NK-92 treated with Interleukin-12 subunit alpha and Interleukin-12 subunit beta, amount 100 ng/mL, for 24 hours (cell line): ENCODE results near the gene SMARCD2.

Source experiments
- DNase-seq: peaks from one replicate; lab custom pipeline; 2025; lab: John Stamatoyannopoulos, UW

The SMARCD2 gene

GRCh38 chr17:63832014-63832413 is 10.5 kb downstream of the SMARCD2 start:
- DNase-seq: no peak

GRCh38 chr17:63831505-63831904 is 11.0 kb downstream of the SMARCD2 start:
- DNase-seq: no peak

- DNase-seq: no peak
These were observed 11.5 kb downstream of the SMARCD2 start for GRCh38 chr17:63830904-63831491.

DNA sequence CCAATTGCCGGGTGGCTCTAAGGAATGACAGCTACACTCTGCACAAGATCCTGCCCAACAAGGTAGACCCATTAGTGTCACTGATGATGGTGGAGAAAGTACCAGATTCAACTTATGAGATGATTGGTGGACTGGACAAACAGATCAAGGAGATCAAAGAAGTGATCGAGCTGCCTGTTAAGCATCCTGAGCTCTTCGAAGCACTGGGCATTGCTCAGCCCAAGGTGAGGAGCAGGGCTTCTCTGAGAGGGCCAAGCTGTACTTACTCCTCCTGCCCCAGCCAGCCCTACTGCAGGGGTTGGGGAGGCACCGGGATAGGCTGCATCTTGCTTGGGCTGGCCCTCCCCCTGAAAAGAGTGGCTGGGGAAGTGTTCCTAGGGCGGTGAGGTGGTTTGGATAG is 12.2 kb downstream of the SMARCD2 start:
- no peak for DNase-seq

- no peak for DNase-seq
These were observed 13.5 kb downstream of the SMARCD2 start for GRCh38 chr17:63828936-63829335.

- no peak for DNase-seq
These were observed 14.7 kb downstream of the SMARCD2 start for GRCh38 chr17:63827801-63828221.

- DNase-seq: peak; percentile 93
These were observed 15.3 kb downstream of the SMARCD2 start, which contains the start of the genes FTSJ3 and PSMC5 for GRCh38 chr17:63827002-63827800. FTSJ3 (minus strand) TSS chr17:63827663; CDS start chr17:63826902, 761 bp downstream. PSMC5 (plus strand) TSS chr17:63827431; CDS start chr17:63827491, 60 bp downstream.

DNA sequence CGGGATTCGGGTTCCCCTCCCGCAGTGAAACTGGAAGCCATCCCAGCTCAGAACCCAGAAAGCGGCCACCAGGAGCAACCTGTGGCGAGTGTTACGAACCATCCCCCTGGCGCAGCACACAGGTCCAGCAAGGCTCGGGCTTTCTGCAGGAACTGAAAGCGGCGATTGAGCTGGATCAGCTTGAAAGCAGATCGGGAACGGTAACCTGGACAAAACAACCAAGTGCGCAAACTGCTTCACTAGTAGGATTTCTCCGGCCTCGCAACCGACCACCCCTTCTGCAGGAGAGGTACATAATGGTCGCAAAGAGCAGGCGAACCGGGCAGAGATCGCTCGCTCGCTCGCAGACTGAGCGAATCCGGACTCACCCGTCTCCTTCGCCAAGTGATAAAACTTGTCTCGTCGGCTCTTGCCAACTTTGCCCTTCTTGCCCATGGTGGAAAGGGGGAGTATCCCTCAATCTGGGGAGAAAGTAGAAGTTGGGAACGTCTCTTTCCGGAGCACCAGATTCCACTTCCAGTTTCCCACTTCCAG is 15.9 kb downstream of the SMARCD2 start:
- DNase-seq: no peak

DNA sequence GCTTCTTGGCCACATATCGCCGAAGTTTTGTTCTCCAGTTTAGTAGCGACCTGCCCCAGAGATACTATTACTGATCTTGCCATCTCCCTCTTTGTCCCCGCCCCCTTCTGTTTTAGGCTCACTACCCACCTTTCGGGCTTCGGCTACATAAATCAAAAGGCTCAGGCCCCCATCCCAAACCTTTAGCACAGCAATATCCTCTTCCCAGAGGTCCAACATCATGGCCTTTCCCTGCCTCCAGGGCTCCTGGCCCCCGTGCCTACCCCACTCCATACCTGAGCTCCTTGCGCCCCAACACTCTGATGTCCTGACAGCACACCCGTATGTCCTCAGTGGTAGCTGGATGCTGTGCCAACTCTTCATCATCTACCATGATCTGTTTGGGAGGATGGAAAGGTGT is 18.1 kb downstream of the SMARCD2 start:
- DNase-seq: no peak

DNA sequence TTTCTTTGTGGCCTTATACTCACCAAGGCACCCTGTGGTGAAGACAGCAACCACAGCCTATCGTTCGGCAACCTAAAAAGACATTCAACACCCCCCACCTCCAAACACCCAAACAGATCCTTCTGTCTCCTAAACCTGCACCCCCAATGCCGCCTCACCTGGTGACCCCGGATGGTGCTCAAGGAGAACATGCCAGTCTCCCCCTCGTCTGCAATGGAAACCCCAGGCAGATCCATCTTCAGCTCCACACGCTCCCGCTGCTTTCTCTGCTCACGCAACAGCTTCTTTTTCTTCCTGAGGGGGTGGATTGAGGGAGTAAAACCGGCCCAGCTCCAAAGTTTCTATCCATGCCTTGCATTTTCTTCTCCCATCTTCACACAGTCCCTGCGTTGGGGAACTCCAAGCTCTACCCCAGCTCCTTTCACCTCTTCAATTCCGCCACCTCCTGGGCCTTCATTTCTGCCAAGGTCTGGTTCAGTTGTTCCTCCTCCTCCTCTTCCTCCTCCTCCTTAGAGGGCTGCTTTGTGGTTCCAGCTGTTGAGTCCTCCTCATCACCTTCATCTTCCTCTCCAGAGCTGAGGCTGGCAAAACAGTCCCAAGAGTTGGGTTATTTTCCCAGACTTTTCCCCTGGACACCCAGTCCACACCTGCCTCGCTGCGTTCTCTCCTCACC is 18.7 kb downstream of the SMARCD2 start:
- DNase-seq: no peak

DNA sequence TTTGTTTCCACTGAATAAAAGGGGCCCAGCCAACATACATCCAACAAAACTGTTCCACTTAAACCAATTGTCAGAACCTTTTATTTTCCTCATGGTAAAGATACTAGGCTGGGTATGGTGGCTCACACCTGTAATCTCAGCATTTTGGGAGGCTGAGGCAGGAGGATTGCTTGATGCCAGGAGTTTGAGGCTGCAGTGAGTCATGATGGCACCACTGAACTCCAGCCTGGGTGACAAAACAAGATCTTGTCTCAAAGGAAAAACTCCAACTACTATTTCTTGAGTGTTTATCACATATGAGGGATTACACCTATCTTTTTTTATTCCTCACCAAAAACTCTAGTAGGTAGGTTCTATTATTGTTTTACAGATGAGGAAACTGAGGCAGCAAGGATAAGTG is 19.9 kb downstream of the SMARCD2 start:
- no peak for DNase-seq

DNA sequence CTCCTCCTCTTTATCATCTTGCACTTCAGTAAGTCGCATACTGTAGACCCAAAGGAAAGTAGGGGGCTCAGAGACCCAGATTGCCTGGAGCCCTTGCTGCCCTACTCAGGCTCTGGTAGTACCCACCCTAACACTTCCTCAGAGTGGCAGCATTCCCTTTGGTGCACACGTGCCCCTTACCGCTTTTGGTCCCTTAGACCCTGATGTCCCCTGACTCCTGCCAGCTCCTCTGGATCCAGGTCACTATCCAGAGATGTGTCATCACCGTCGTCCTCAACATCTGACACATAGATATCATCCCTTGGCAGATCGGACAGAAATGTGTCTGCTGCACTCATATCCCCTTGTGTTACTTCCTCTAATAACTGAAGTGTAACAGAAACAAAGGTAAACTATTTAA is 20.7 kb downstream of the SMARCD2 start:
- DNase-seq: no peak

- no peak for DNase-seq
These were observed 21.4 kb downstream of the SMARCD2 start for GRCh38 chr17:63820963-63821561.

GRCh38 chr17:63819585-63820537 is 22.6 kb downstream of the SMARCD2 start:
- no peak for DNase-seq

DNA sequence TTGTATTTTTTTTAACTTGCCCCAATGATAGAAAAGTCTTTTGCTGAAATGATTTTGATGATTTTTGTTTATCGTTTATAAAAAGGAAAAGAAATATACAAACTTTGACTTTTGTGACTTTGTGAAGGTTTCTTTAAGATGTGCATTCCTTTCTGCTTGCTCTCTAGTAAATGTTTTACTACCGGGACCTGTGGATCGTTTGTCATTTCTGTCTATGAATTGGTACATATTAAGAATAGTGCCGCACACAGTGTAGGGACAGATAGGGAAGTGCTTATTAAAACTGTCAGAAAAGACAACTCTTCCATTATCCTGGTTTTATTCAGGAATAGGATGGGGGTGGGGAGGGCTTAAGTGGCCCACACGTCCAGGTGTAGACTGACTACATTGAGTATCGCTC is 23.4 kb downstream of the SMARCD2 start:
- no peak for DNase-seq

- no peak for DNase-seq
These were observed 24.6 kb downstream of the SMARCD2 start for GRCh38 chr17:63817736-63818385.

- DNase-seq: no peak
These were observed 25.8 kb downstream of the SMARCD2 start for GRCh38 chr17:63816669-63817068.

GRCh38 chr17:63816123-63816522 is 26.4 kb downstream of the SMARCD2 start:
- no peak for DNase-seq

GRCh38 chr17:63809970-63810369 is 32.5 kb downstream of the SMARCD2 start:
- no peak for DNase-seq

GRCh38 chr17:63805591-63805990 is 36.9 kb downstream of the SMARCD2 start:
- DNase-seq: no peak

GRCh38 chr17:63804328-63804727 is 38.2 kb downstream of the SMARCD2 start:
- DNase-seq: no peak
